Neural progenitor cell (in vitro differentiated cells): ENCODE measurements around the gene COLEC12. TPM values are rescaled to one million over a fixed set of nuclear protein-coding genes. Genes with fewer than 3 reads are reported as not detected.

Experiments
- DNase-seq: peaks from one replicate; pipeline ENCODE4 v3.0.0-alpha.2; 2016; ENCODE audit warnings: low spot score
- H2AFZ ChIP-seq: fragments of 200-600 bp; sonication (generic); replicated peaks from 2 replicates; pipeline ENCODE4 v1.6.1; 2016; ENCODE audit warnings: antibody characterized with exemption
- H3F3A ChIP-seq: fragments of 200-600 bp; sonication (generic); 2 replicates; pipeline ENCODE4 v1.6.1; 2016; ENCODE audit warnings: antibody characterized with exemption, low read depth
- H3K27ac ChIP-seq: fragments of 200-600 bp; sonication (generic); 2 replicates; pipeline ENCODE4 v1.5.1; 2016; ENCODE audit warnings: mild to moderate bottlenecking
- H3K27me3 ChIP-seq: fragments of 200-600 bp; sonication (generic); 2 replicates; pipeline ENCODE4 v1.6.1; 2016; ENCODE audit warnings: mild to moderate bottlenecking, moderate library complexity
- H3K36me3 ChIP-seq: fragments of 200-600 bp; sonication (generic); 2 replicates; pipeline ENCODE4 v1.5.1; 2016
- H3K4me1 ChIP-seq: fragments of 200-600 bp; sonication (generic); 2 replicates; pipeline ENCODE4 v1.6.1; 2016; ENCODE audit warnings: mixed run types
- H3K4me2 ChIP-seq: fragments of 200-600 bp; sonication (generic); 2 replicates; pipeline ENCODE4 v1.6.1; 2016
- H3K4me3 ChIP-seq: fragments of 200-600 bp; sonication (generic); 2 replicates; pipeline ENCODE4 v1.5.1; 2016
- H3K79me2 ChIP-seq: fragments of 200-600 bp; sonication (generic); 2 replicates; pipeline ENCODE4 v1.6.1; 2016; ENCODE audit warnings: low read depth
- H3K9ac ChIP-seq: fragments of 200-600 bp; sonication (generic); 2 replicates; pipeline ENCODE4 v1.6.1; 2016
- H3K9me3 ChIP-seq: fragments of 200-600 bp; sonication (generic); 2 replicates; pipeline ENCODE4 v1.5.1; 2016; ENCODE audit warnings: low read depth
- H4K20me1 ChIP-seq: fragments of 200-600 bp; sonication (generic); 2 replicates; pipeline ENCODE4 v1.6.1; 2016; ENCODE audit warnings: low read depth
- H3K27ac Mint-ChIP-seq: 3 replicates; pipeline ENCODE4 v1.8.0; 2021; ENCODE audit warnings: mixed read lengths
- H3K27me3 Mint-ChIP-seq: 2 replicates; pipeline ENCODE4 v1.8.0; 2022; ENCODE audit warnings: low read depth, mild to moderate bottlenecking, inconsistent platforms, moderate library complexity, mixed read lengths; ENCODE audit not compliant: insufficient read depth
- H3K36me3 Mint-ChIP-seq: 3 replicates; pipeline ENCODE4 v1.8.0; 2021; ENCODE audit warnings: mixed read lengths
- H3K4me1 Mint-ChIP-seq: 3 replicates; pipeline ENCODE4 v1.8.0; 2021; ENCODE audit warnings: mixed read lengths
- H3K4me3 Mint-ChIP-seq: 3 replicates; pipeline ENCODE4 v1.8.0; 2021; ENCODE audit warnings: mild to moderate bottlenecking, moderate library complexity, mixed read lengths
- H3K9me3 Mint-ChIP-seq: 3 replicates; pipeline ENCODE4 v1.8.0; 2020; ENCODE audit warnings: mixed read lengths
- EZH2 ChIP-seq: fragments of 200-600 bp; sonication (generic); IDR thresholded peaks from 2 replicates; pipeline ENCODE4 v1.6.1; 2017; ENCODE audit warnings: antibody characterized with exemption, mild to moderate bottlenecking, moderate library complexity
- EZH2phosphoT487 ChIP-seq: fragments of 200-600 bp; sonication (generic); IDR thresholded peaks from 2 replicates; pipeline ENCODE4 v1.6.1; 2017; ENCODE audit warnings: antibody characterized with exemption
- total RNA-seq: library from RNA; depleted of rRNA; stranded (reverse); fragments of >200 nt; gene quantifications from 2 replicates; pipeline ENCODE4 v1.2.3, GENCODE V29; 2015; ENCODE audit warnings: low replicate concordance
- TF ChIP-seq, protein P1 (sequence below): fragments of 200-600 bp; sonication (generic); IDR thresholded peaks from 2 replicates; pipeline ENCODE4 v1.5.1; 2017; ENCODE audit warnings: antibody characterized with exemption, mild to moderate bottlenecking

The COLEC12 gene
- total RNA-seq, 1 donor from 2014 or later: 2.0 TPM

DNA sequence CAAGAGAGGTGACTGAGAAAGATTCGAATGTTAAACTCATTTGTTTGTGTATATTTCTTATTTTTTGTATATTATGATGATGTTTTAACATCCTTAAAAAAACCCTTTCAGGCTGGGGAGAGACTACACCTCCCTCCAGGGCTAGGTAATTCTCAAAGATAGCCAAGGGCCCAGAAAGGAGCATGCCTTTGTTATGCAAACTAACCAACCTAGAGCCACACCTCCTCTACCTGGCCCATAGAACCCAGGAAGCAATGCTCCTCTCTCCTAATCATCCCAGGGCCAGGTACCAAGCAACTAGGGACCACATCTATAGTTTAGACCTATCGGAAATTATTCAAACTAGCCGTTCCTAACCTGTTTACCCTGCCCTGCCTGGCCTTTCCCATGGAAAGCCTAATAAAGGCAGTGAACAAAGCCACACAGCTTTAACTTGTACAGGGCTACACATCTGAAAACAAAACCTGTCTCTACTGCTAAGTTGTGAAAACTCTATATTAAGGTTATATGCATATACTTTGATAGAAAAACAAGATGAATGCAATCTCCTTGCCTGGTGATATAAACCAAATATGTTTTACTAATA lies 79.7 kb downstream of the COLEC12 start:
- Histone ChIP-seq H3K9me3 (no peaks in the 10 kb centered on the region), H3K4me1 (no peaks in the 10 kb centered on the region), H3K4me2 (no peak overlapping the region), H3K4me3 (no peak overlapping the region), H2AFZ (no peak overlapping the region), H3K79me2 (no peaks in the 10 kb centered on the region), H3K27me3 (no peaks in the 10 kb centered on the region), H3K36me3 (no peaks in the 10 kb centered on the region), H4K20me1 (no peaks in the 10 kb centered on the region), H3K9ac (no peak overlapping the region), H3F3A (no peaks in the 10 kb centered on the region), H3K27ac (no peak overlapping the region)
- Mint-ChIP-seq H3K36me3 (no peaks in the 10 kb centered on the region), H3K4me1 (peaks cover 32% of the 10 kb centered on the region), H3K27ac (no peak overlapping the region), H3K4me3 (no peak overlapping the region), H3K27me3 (no peaks in the 10 kb centered on the region), H3K9me3 (no peaks in the 10 kb centered on the region)
- peak; percentile 22 for DNase-seq
- TF ChIP-seq, protein P1, sequence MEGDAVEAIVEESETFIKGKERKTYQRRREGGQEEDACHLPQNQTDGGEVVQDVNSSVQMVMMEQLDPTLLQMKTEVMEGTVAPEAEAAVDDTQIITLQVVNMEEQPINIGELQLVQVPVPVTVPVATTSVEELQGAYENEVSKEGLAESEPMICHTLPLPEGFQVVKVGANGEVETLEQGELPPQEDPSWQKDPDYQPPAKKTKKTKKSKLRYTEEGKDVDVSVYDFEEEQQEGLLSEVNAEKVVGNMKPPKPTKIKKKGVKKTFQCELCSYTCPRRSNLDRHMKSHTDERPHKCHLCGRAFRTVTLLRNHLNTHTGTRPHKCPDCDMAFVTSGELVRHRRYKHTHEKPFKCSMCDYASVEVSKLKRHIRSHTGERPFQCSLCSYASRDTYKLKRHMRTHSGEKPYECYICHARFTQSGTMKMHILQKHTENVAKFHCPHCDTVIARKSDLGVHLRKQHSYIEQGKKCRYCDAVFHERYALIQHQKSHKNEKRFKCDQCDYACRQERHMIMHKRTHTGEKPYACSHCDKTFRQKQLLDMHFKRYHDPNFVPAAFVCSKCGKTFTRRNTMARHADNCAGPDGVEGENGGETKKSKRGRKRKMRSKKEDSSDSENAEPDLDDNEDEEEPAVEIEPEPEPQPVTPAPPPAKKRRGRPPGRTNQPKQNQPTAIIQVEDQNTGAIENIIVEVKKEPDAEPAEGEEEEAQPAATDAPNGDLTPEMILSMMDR: no peak
- no peak for TF ChIP-seq EZH2
- no peak for TF ChIP-seq EZH2phosphoT487

DNA sequence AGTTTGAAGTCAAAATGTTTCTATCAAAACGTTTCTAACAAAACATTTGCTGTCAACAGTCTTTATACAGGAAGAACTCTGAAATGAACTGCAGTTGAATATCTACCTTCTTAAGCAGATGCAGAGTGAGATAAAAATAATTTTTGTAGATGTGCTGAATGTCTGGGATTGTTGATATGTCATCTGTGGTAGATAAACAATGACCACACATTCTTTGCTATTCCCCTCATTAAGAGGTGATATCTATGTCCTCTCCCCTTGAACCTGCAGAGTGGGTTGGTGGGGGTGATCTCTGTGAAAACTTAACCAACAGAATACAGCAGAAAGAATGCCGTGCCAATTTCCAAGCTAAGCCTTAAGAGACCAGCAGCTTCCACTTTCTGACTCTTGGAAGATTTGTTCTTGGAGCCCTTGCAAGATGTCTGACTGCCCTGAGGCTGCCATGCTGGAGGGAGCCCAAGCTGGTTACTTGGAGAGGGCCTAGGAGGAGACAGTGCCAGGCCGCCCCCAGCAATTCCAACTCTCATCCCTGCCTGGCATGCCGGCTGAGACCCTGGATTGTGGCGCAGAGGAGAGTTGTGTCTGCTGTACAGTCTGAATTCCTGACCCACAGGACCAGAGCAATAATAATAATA lies 80.8 kb downstream of the COLEC12 start:
- H3K4me3 ChIP-seq: no peak overlapping the region
- no peaks in the 10 kb centered on the region for H3K9me3 Mint-ChIP-seq
- no peaks in the 10 kb centered on the region for H3F3A ChIP-seq
- no peaks in the 10 kb centered on the region for H3K4me1 ChIP-seq
- H3K27ac ChIP-seq: no peak overlapping the region
- H3K79me2 ChIP-seq: no peaks in the 10 kb centered on the region
- H4K20me1 ChIP-seq: no peaks in the 10 kb centered on the region
- DNase-seq: no peak
- H3K9me3 ChIP-seq: no peaks in the 10 kb centered on the region
- H3K4me1 Mint-ChIP-seq: peaks cover 22% of the 10 kb centered on the region
- no peak overlapping the region for H3K27ac Mint-ChIP-seq
- H3K36me3 ChIP-seq: no peaks in the 10 kb centered on the region
- no peak overlapping the region for H3K9ac ChIP-seq
- no peaks in the 10 kb centered on the region for H3K36me3 Mint-ChIP-seq
- no peaks in the 10 kb centered on the region for H3K27me3 Mint-ChIP-seq
- TF ChIP-seq, protein P1: no peak
- TF ChIP-seq EZH2: no peak
- no peak for TF ChIP-seq EZH2phosphoT487
- H3K27me3 ChIP-seq: no peaks in the 10 kb centered on the region
- H3K4me2 ChIP-seq: no peak overlapping the region
- H2AFZ ChIP-seq: no peak overlapping the region
- H3K4me3 Mint-ChIP-seq: no peak overlapping the region

DNA sequence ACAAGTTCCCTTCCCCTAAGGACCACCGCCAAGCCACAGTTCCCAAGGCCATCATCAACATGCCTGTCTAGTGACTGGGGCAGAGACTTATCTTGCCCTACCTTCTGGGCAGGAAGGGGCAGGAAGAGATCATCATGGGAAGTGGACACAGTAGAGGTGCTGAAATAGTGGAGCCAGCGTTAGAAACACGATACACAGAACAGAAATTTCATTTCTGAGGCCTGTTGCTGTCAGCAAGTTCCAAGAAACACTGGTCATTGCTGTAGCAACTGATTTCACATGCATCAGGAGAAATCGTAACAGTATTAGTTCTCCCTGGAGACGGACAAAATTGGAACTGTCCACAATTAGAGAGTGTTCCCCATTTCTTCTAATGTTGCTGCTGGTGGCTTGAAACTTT lies 83.0 kb downstream of the COLEC12 start:
- Histone ChIP-seq H3K9ac (no peak overlapping the region), H3K4me2 (no peak overlapping the region), H3K27ac (no peak overlapping the region), H3K36me3 (no peaks in the 10 kb centered on the region), H3K79me2 (no peaks in the 10 kb centered on the region), H3K27me3 (no peaks in the 10 kb centered on the region), H4K20me1 (no peaks in the 10 kb centered on the region), H3K4me3 (no peak overlapping the region), H3F3A (no peaks in the 10 kb centered on the region), H2AFZ (no peak overlapping the region), H3K9me3 (no peaks in the 10 kb centered on the region), H3K4me1 (no peaks in the 10 kb centered on the region)
- no peaks in the 10 kb centered on the region for H3K9me3 Mint-ChIP-seq
- TF ChIP-seq EZH2 (no peak), EZH2phosphoT487 (no peak)
- TF ChIP-seq, protein P1: no peak
- H3K27ac Mint-ChIP-seq: no peak overlapping the region
- no peaks in the 10 kb centered on the region for H3K27me3 Mint-ChIP-seq
- H3K4me1 Mint-ChIP-seq: peaks cover 20% of the 10 kb centered on the region
- no peak for DNase-seq
- no peak overlapping the region for H3K4me3 Mint-ChIP-seq
- H3K36me3 Mint-ChIP-seq: peaks cover 4% of the 10 kb centered on the region
